ENCODE data around the gene CHEK1.

DNA sequence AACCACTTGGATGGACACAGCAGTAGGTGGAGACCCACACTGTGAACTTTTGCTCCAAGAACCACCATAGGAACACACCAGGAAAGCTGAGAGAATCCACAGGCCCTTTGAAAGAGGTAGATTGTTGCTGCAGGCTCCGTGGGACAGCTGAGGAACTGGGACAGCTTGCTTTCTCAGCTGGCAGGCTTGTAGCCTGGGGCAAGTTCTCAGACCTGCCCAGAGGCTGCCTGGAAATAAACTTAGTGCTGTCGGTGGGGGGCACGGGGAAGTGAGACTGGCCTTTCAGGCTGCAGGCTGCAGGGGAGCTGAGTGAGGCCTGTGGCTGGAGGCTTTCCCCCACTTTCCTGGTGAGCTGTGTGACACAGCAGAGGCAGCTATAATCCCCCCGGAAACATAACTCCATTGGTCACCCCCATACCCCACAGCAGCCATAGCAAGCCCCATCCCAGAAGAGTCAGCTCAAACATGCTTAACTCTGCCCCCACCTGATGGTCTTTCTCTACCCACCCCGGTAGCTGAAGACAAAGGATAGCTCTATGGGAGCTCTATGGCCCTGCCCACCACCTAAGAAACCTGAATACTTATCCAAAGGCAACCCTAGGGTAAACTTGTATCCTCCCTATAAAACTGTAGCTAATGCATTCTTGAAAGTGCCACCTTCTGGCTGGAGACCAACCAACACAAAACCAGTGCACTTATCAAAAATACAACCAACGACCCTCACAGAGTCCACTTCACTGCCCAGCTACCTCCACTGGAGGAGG is 77.1 kb downstream of the CHEK1 start:
- TF ChIP-seq, protein P1, sequence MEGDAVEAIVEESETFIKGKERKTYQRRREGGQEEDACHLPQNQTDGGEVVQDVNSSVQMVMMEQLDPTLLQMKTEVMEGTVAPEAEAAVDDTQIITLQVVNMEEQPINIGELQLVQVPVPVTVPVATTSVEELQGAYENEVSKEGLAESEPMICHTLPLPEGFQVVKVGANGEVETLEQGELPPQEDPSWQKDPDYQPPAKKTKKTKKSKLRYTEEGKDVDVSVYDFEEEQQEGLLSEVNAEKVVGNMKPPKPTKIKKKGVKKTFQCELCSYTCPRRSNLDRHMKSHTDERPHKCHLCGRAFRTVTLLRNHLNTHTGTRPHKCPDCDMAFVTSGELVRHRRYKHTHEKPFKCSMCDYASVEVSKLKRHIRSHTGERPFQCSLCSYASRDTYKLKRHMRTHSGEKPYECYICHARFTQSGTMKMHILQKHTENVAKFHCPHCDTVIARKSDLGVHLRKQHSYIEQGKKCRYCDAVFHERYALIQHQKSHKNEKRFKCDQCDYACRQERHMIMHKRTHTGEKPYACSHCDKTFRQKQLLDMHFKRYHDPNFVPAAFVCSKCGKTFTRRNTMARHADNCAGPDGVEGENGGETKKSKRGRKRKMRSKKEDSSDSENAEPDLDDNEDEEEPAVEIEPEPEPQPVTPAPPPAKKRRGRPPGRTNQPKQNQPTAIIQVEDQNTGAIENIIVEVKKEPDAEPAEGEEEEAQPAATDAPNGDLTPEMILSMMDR (IDR thresholded peaks at IDR 0.05 in 4 of 5, conservative IDR thresholded peaks at IDR 0.05 in 1 of 5) = no peak
- no peak for TF ChIP-seq POLR2A (IDR thresholded peaks at IDR 0.05)
